ENCODE data around the gene PPP1R9A.

Gene PPP1R9A

GRCh38 chr7:94907026-94907810 lies at the start of gene PPP1R9A:
PPP1R9A (plus strand) TSS chr7:94907594; CDS start chr7:94910114, 2,520 bp downstream.
- DNase-seq: no peak

GRCh38 chr7:94871132-94871531 lies 36.3 kb upstream of the PPP1R9A start:
- no peak for DNase-seq

DNA sequence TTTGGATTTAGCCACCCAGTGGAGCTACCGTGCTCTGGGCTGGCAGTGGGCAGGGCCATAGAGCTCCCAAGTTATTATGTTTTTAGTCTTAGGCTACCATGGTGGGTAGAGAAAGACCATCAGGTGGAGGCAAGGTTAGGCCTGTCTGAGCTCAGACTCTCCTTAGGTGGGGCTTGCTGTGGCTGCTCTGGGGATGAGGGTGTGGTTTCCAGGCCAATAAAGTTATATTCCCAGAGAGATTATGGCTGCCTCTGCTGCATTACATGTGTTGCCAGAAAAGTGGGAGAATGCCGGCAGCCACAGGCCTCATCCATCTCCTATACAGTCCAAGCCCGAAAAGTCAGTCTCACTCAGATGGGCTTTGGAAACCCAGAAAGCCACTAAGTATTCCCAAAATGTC lies 34.2 kb upstream of the PPP1R9A start:
- DNase-seq: no peak

- DNase-seq: no peak
These were observed 33.2 kb upstream of the PPP1R9A start for GRCh38 chr7:94874036-94874785.

DNA sequence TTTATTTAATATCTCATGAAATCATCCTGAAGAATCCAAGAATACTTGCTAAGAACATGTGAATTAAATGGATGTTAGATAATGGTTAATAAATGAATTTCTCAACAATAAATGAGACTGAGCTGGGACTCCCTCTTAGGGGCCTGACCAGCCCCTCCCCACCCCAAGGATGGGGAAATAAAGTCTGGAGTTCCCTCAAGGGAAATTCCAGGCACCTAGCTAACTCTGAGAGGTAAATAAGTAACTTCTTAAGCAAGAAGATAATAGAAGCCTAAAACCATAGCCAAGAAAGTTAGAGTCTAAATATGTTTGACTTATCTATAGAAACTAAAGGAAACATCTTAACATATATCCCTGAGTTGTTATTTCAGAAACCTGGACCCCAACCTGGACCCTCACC lies 32.2 kb upstream of the PPP1R9A start:
- no peak for DNase-seq

DNA sequence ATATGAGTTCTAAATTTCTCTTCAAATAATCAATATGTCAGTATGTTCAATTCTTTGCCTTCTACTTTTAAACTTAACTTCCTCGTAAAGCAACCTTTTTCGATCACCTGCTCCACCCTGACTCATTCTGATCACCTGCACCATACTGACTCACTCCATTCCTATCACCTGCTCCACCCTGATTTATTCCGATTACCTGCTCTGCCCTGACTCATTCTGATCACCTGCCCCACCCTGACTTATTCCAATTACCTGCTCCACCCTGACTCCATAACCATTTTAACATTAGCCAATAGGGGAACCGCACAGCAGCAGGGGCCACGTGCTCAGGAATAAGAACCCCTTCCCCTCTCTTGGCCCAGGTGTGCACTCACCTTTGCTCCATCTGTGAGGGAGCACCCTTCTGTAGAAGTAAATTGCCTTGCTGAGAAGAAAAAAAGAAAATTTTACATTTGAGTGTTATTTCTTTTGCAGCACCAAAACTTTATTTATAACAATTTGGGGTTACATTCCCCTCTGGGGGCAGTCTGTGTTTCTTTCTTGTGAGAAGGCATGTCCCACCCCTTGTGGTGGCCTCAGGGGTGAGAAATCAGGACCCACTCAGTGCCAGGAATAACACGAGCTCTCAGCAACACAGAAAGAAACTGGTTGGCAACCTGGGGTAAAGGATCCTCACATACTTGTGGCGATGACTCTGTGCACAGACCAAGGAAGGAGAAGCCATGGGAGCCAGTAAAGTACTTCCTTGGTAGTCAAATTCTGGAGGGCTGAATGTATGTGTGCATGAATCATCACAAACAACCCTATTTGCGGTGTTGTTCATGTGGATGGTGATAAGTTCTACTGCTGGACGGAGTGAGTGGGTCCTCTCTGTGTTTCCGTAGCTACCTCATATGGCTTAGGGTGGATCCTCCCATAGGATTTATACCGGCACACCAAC lies 29.4 kb upstream of the PPP1R9A start:
- no peak for DNase-seq

- no peak for DNase-seq
These were observed 24.5 kb upstream of the PPP1R9A start for GRCh38 chr7:94882891-94883290.

GRCh38 chr7:94883616-94884015 lies 23.8 kb upstream of the PPP1R9A start:
- DNase-seq: no peak

- no peak for DNase-seq
These were observed 18.8 kb upstream of the PPP1R9A start for GRCh38 chr7:94888551-94888950.

DNA sequence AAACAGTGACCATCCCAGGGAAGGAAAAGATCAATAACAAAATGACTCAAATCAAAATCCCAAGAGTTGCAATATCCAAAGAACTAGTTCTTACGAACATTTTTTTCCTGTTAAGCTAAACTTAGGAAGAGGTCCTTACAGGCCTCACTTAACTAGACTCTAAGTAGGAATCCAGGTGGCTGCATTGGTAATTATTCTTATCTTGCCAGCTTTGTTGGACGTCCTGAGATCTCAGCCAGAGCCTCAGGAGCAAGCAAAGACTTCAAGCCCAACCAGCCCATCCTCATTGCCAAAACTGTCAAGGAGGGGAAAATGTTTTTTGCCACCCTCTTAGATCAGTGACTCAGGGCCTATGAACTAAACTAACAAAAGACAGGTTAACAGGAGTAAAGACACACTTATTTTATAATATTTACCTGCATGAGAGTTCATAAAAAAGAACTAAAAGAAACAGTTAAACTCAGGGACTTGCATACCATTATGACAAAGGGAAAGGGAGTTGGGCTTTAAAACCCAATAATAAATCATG lies 18.3 kb upstream of the PPP1R9A start:
- DNase-seq: no peak

GRCh38 chr7:94890216-94890615 lies 17.2 kb upstream of the PPP1R9A start:
- no peak for DNase-seq

GRCh38 chr7:94893661-94894060 lies 13.7 kb upstream of the PPP1R9A start:
- no peak for DNase-seq

DNA sequence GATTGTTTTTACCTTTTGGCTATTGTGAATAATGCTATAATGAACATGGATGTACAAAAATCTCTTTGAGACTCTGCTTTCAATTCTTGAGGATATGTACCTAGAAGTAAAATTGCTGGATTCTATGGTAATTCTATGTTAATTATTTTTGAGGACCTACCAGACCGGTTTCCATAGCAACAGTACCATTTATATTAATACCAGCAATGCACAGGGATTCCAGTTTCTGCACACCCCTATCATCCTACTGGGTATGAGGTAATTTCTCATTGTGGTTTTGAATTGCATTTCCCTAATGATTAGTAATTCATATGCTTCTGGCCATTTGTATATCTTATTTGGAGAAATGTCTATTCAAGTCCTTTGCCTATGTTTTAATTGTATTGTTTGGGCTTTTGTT lies 9.9 kb upstream of the PPP1R9A start:
- DNase-seq: no peak

- no peak for DNase-seq
These were observed 9.1 kb upstream of the PPP1R9A start for GRCh38 chr7:94898340-94898739.

DNA sequence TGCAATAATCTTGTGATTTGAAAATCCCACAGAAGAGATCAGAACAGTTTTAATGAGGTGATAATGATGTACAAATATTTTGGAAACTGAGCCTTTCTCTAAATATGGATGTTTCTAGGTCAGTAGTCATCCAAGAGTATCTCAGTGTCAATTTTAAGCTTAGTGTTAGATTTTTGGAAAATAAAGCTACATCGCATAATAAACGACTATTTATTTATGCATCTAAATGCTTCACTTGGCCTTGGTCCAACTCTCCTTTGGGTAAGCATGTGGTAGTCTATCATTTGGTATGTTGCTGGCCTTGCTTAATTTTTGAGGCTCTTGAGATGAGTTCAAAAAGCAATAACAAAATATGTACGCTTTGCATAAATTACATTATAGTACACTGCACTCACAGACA lies 5.4 kb upstream of the PPP1R9A start:
- no peak for DNase-seq

DNA sequence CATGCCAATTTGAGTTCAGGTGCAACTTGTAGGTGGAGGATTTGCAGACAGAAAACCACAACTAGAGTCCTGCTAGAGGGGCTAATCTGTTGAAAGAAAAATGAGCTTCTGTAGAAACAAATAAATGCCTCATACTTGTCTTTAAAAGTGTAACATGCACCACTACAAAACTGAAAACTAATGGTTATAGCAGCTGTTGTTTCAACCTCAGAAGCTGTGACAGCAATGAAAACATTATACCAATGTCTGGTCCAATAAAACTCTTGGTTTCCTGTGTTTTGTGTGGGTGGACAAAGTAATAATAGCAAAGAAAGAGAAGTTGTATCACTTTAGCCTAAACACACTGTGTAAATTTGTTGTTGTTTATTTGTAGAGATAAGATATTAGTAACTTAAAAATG lies 3.4 kb upstream of the PPP1R9A start:
- DNase-seq: no peak

DNA sequence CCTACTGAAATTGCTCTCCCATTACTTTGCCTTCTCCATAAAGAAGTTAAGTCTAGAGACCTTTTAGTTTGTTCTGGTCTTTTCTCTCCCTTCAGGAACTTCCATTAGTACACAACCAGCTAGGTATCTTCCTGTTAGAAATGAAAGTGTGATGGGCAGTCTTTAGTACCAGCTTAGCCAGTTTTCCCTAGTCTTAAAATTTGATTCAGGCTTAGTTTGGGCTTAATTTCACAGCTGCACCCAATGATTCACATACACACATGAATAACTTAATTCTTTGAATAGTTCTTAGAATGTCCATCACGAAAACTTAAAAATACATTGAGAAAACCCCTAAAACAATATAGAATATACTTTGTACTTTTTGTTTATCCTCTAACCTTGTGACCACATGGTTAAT lies 2.4 kb upstream of the PPP1R9A start:
- no peak for DNase-seq

DNA sequence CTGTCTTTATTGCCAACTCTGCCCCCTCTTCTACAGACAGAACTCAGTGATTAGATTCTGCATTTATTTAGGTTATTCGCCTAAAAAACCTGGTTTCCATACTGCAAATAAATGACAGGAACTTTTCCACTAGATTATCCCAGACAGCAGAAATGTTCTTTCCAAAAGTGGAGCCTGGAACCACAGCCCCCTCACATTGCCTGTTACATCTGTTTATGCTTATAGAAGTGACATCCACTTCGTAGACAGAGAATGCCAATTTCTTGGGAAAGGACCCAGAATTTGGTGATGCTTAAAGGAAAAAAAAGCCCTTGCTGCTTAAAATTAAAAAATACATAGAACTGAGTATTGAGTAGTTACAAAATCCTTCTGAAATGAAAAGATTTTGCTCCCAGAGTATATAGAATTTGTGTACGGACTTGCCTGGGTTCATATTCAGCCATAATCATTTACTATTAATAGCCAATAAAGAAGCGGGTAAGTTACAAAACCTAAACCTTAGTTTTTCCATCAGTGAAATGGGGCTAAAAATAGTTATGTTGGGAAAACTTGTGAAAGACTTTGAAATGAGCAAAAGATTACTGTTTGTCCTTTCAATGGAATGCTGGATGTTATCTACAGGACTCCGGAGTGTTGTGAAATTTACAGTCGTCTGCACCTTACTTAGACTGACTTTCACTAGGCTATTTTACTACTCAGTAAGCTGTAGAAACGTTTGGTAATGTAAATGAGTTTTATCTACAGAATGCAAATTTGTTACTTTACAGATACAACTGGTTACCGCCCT lies 1.1 kb upstream of the PPP1R9A start:
- no peak for DNase-seq

DNA sequence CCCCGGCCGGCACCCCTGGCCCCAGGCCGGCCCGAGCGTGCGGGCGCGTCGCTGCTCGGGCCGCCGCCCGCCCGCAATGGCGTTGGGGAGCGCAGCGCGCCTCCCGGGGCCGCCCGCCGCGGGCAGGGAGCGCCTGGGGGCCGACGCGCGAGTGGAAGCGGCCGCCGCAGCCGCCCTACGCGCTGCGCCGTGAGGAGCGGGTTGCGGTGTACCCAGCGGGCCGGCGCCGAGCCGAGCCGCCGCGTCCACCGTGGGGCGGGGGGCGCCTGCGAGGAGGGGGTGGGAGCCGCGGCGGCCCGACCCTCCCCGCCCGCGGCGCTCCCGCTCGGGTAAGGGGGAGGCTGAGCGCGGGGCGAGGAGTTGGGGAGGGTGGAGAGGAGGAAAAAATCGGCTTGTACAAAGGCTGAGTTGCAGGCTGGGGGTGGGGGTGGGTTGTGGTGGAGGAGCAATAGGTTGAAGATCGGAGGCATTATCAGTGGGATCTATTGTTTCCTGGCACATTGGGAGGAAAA lies 473 bp downstream of the PPP1R9A start:
- DNase-seq: no peak

- no peak for DNase-seq
These were observed 1.2 kb downstream of the PPP1R9A start for GRCh38 chr7:94908323-94909178.

DNA sequence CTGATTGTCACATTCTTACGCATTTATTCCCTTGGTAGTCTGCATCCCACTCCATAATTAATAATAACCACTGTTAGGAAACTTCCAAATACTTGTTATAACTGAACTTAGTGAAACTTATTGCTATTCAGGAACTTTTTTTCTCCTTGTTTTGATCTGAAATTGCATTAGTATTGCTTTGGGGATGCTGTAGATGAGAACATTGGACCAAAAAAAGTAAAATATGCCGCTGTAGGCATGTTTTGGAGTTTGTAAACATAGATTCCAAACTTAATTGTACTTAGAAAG lies 1.7 kb downstream of the PPP1R9A start:
- DNase-seq: no peak

Data from activated CD4-positive, alpha-beta T cell treated with anti-CD3 and anti-CD28 coated beads, Interleukin-2, Interleukin-6, amounts not matched to agents 100 ng/mL and 50 ng/mL, durations not matched to agents 16 hours and 8 hours (primary cell).